OCI-LY7 (cell line): ENCODE measurements around the gene XPNPEP2. TPM values are rescaled to one million over a fixed set of nuclear protein-coding genes. Genes with fewer than 3 reads are reported as not detected.

Source experiments
- BruUV-seq: library from RNA; stranded (reverse); fragments of 400-500 nt; replicated peaks from 2 replicates; lab custom pipeline; 2021; lab: Mats Ljungman, UMichigan
- CTCF ChIA-PET: fragments of 300-600 bp; sonication (Branson Sonifier 250); formaldehyde crosslinking; loops from one replicate; lab custom pipeline; 2022; ENCODE audit warnings: antibody characterized with exemption; ENCODE audit not compliant: unreplicated experiment; lab: Charles Lee
- POLR2A ChIA-PET: fragments of 300-600 bp; sonication (Branson Sonifier 250); formaldehyde crosslinking; loops from one replicate; lab custom pipeline; 2022; ENCODE audit warnings: antibody characterized with exemption; lab: Charles Lee
- DNase-seq: peaks from one replicate; pipeline ENCODE4 v3.0.0-alpha.2; 2015; ENCODE audit warnings: low spot score
- H2AFZ ChIP-seq: fragments of 200-600 bp; sonication (generic), shearing (Covaris generic); 2 replicates; pipeline ENCODE4 v1.6.1; 2014; ENCODE audit warnings: mild to moderate bottlenecking, antibody characterized with exemption, low read length, moderate library complexity
- H3K27ac ChIP-seq: fragments of 200-600 bp; sonication (generic); 2 replicates; pipeline ENCODE4 v1.5.1; 2014; ENCODE audit warnings: mixed run types, low read depth, mild to moderate bottlenecking, moderate library complexity, low read length, inconsistent platforms; ENCODE audit not compliant: poor library complexity, severe bottlenecking
- H3K36me3 ChIP-seq: fragments of 200-600 bp; sonication (generic); 2 replicates; pipeline ENCODE4 v1.6.1; 2014; ENCODE audit warnings: mild to moderate bottlenecking, antibody characterized with exemption, low read length, moderate library complexity, mixed read lengths; ENCODE audit not compliant: insufficient read depth
- H3K4me1 ChIP-seq: fragments of 200-600 bp; sonication (generic); 2 replicates; pipeline ENCODE4 v1.5.1; 2014; ENCODE audit warnings: mild to moderate bottlenecking, low read length; ENCODE audit not compliant: insufficient read depth, poor library complexity, severe bottlenecking
- H3K4me2 ChIP-seq: fragments of 200-600 bp; sonication (generic); 2 replicates; pipeline ENCODE4 v1.6.1; 2014; ENCODE audit warnings: mild to moderate bottlenecking, low read length
- H3K4me3 ChIP-seq: fragments of 200-600 bp; sonication (generic); 2 replicates; pipeline ENCODE4 v1.5.1; 2014; ENCODE audit warnings: mild to moderate bottlenecking, low read depth, low read length; ENCODE audit not compliant: poor library complexity, severe bottlenecking
- H3K79me2 ChIP-seq: fragments of 200-600 bp; sonication (generic); 2 replicates; pipeline ENCODE4 v1.6.1; 2016; ENCODE audit warnings: low read depth, mild to moderate bottlenecking, low read length, moderate library complexity, mixed read lengths; ENCODE audit not compliant: insufficient read depth
- H3K9me2 ChIP-seq: fragments of 200-600 bp; sonication (generic); 2 replicates; pipeline ENCODE4 v1.6.1; 2016; ENCODE audit warnings: mild to moderate bottlenecking, low read length, mixed read lengths; ENCODE audit not compliant: insufficient read depth
- H3K9me3 ChIP-seq: fragments of 200-600 bp; sonication (generic); 2 replicates; pipeline ENCODE4 v1.6.1; 2014; ENCODE audit warnings: mild to moderate bottlenecking, mixed run types, low read length, mixed read lengths
- H4K20me1 ChIP-seq: fragments of 200-600 bp; sonication (generic); 2 replicates; pipeline ENCODE4 v1.6.1; 2014; ENCODE audit warnings: mild to moderate bottlenecking, antibody characterized with exemption, low read length, moderate library complexity, mixed read lengths; ENCODE audit not compliant: insufficient read depth
- CTCF ChIP-seq: fragments of 200-600 bp; sonication (generic); conservative IDR thresholded peaks from 2 replicates; pipeline ENCODE4 v1.5.1; 2014; ENCODE audit warnings: mild to moderate bottlenecking, antibody characterized with exemption, low read length, moderate library complexity, mixed read lengths
- EZH2phosphoT487 ChIP-seq: fragments of 200-600 bp; sonication (generic); IDR thresholded peaks from 2 replicates; pipeline ENCODE4 v1.6.1; 2018; ENCODE audit warnings: low read depth, borderline replicate concordance, mild to moderate bottlenecking, mixed run types, antibody characterized with exemption, low read length, moderate library complexity, mixed read lengths
- intact Hi-C: fragments of 100-400 bp; cut with micrococcal nuclease; formaldehyde crosslinking; loops from one replicate; pipeline ENCODE4 v1.10.0; 2022; ENCODE audit not compliant: unreplicated experiment
- total RNA-seq, 2 experiments: library from RNA; depleted of rRNA in 1 of 2; stranded (reverse); fragments of >200 nt in 1 of 2; shearing (Covaris generic) in 1 of 2; gene quantifications; 2 replicates each; pipeline ENCODE4 v1.2.3, GENCODE V29; 2014 to 2022

The XPNPEP2 gene
- total RNA-seq, 2 experiments from 2014 or later: not detected

GRCh38 chrX:129748305-129748704, 9.5 kb downstream of the XPNPEP2 start:
- no peak for TF ChIP-seq EZH2phosphoT487
- no peak for TF ChIP-seq CTCF
- H3K36me3 ChIP-seq: no peaks in the 10 kb centered on the region
- H3K4me2 ChIP-seq: no peak overlapping the region
- ChIA-PET POLR2A (no interaction called here), CTCF (no interaction called here)
- H3K79me2 ChIP-seq: no peaks in the 10 kb centered on the region
- no peaks in the 10 kb centered on the region for H3K9me3 ChIP-seq
- intact Hi-C loops: no loop called here
- H3K4me3 ChIP-seq: no peak overlapping the region
- H3K27ac ChIP-seq: no peak overlapping the region
- no peaks in the 10 kb centered on the region for H4K20me1 ChIP-seq
- DNase-seq: no peak
- H3K9me2 ChIP-seq: no peaks in the 10 kb centered on the region
- no peak overlapping the region for H2AFZ ChIP-seq
- H3K4me1 ChIP-seq: no peaks in the 10 kb centered on the region
- no TSS peak for BruUV-seq

- intact Hi-C loops: no loop called here
- BruUV-seq: no TSS peak
Measured at GRCh38 chrX:129749069-129749468, 10.3 kb downstream of the XPNPEP2 start.

GRCh38 chrX:129750971-129751370, 12.2 kb downstream of the XPNPEP2 start:
- no peak for TF ChIP-seq EZH2phosphoT487
- TF ChIP-seq CTCF: no peak
- BruUV-seq: no TSS peak
- Histone ChIP-seq H2AFZ (no peak overlapping the region), H3K9me3 (no peaks in the 10 kb centered on the region), H3K4me2 (no peak overlapping the region), H3K27ac (no peak overlapping the region), H3K4me3 (no peak overlapping the region), H3K79me2 (no peaks in the 10 kb centered on the region), H3K36me3 (no peaks in the 10 kb centered on the region), H3K9me2 (no peaks in the 10 kb centered on the region), H3K4me1 (peaks cover 11% of the 10 kb centered on the region), H4K20me1 (no peaks in the 10 kb centered on the region)
- ChIA-PET CTCF (interaction anchor here (0.6 kb wide), 1 partner anchor 21 kb away, joined by 3 read pairs; no protein-coding TSS in a partner anchor), POLR2A (interaction anchor here (0.7 kb wide), 1 partner anchor 312 kb away, joined by 3 read pairs; no protein-coding TSS in a partner anchor)
- intact Hi-C loops: no loop called here
- DNase-seq: no peak

More at GRCh38 chrX:129749069-129749468, 10.3 kb downstream of the XPNPEP2 start:
- H4K20me1 ChIP-seq: no peaks in the 10 kb centered on the region
- H3K9me2 ChIP-seq: no peaks in the 10 kb centered on the region
- H3K9me3 ChIP-seq: no peaks in the 10 kb centered on the region
- H3K4me3 ChIP-seq: no peak overlapping the region
- no peak overlapping the region for H3K27ac ChIP-seq
- CTCF ChIA-PET: no interaction called here
- no peak overlapping the region for H3K4me2 ChIP-seq
- no peaks in the 10 kb centered on the region for H3K4me1 ChIP-seq
- no peak overlapping the region for H2AFZ ChIP-seq
- no peak for TF ChIP-seq EZH2phosphoT487
- no peaks in the 10 kb centered on the region for H3K79me2 ChIP-seq
- POLR2A ChIA-PET: no interaction called here
- H3K36me3 ChIP-seq: no peaks in the 10 kb centered on the region
- no peak for DNase-seq
